IMR-90 (cell line): ENCODE data around the gene ERAS. TPM values are rescaled to one million over a fixed set of nuclear protein-coding genes. Genes with fewer than 3 reads are reported as not detected.

Experiments used
- ATAC-seq: fragments of 200-7000 bp; cut with Tn5 transposase; 2 replicates; pipeline ENCODE4 v1.9.1; 2020; ENCODE audit warnings: low read depth, mild to moderate bottlenecking, moderate library complexity
- BruUV-seq: library from RNA; stranded (reverse); fragments of 400-500 nt; replicated peaks from 2 replicates; lab custom pipeline; 2021; lab: Mats Ljungman, UMichigan
- CTCF ChIA-PET: fragments of 300-600 bp; formaldehyde crosslinking; extraction: SDS; loops from one replicate; lab custom pipeline; 2021; ENCODE audit warnings: antibody characterized with exemption; lab: Yijun Ruan, JAX
- POLR2A ChIA-PET: fragments of 300-600 bp; sonication (Branson Sonifier 250); formaldehyde crosslinking; loops from one replicate; lab custom pipeline; 2022; ENCODE audit warnings: antibody characterized with exemption; ENCODE audit not compliant: unreplicated experiment; lab: Charles Lee
- DNase-seq: peaks from one replicate; pipeline ENCODE4 v3.0.0; 2013
- H2AFZ ChIP-seq: replicated peaks from 2 replicates; pipeline ENCODE3; 2013; ENCODE audit warnings: low read length, mild to moderate bottlenecking; ENCODE audit not compliant: poor library complexity
- H2AK5ac ChIP-seq: 2 replicates; pipeline ENCODE4 v1.6.1; 2013; ENCODE audit warnings: low read depth, low read length, inconsistent platforms
- H2AK9ac ChIP-seq: replicated peaks from 2 replicates; pipeline ENCODE3; 2013; ENCODE audit warnings: mild to moderate bottlenecking, low read depth, low read length, moderate library complexity; ENCODE audit not compliant: poor library complexity
- H2BK120ac ChIP-seq: 2 replicates; pipeline ENCODE4 v1.6.1; 2013; ENCODE audit warnings: low read depth, low read length, inconsistent platforms
- H2BK15ac ChIP-seq: 3 replicates; pipeline ENCODE4 v1.6.1; 2013; ENCODE audit warnings: low read depth, low read length, inconsistent platforms
- H2BK20ac ChIP-seq: 2 replicates; pipeline ENCODE4 v1.6.1; 2013; ENCODE audit warnings: low read depth, mild to moderate bottlenecking, inconsistent platforms, low read length, moderate library complexity
- H2BK5ac ChIP-seq: 2 replicates; pipeline ENCODE4 v1.6.1; 2013; ENCODE audit warnings: mild to moderate bottlenecking, low read depth, low read length, inconsistent platforms; ENCODE audit not compliant: poor library complexity, severe bottlenecking
- H3K14ac ChIP-seq: replicated peaks from 2 replicates; pipeline ENCODE4 v1.6.1; 2013; ENCODE audit warnings: low read depth, low read length, inconsistent platforms
- H3K18ac ChIP-seq: 2 replicates; pipeline ENCODE4 v1.6.1; 2013; ENCODE audit warnings: low read depth, low read length, control low read depth
- H3K23ac ChIP-seq: 2 replicates; pipeline ENCODE4 v1.6.1; 2013; ENCODE audit warnings: low read depth, low read length, inconsistent platforms
- H3K27ac ChIP-seq: 2 replicates; pipeline ENCODE4 v1.5.1; 2013; ENCODE audit warnings: mild to moderate bottlenecking, control low read depth, low read length; ENCODE audit not compliant: insufficient read depth
- H3K27me3 ChIP-seq: 2 replicates; pipeline ENCODE4 v1.6.1; 2013; ENCODE audit warnings: low read length; ENCODE audit not compliant: control insufficient read depth, insufficient read depth
- H3K36me3 ChIP-seq: 2 replicates; pipeline ENCODE4 v1.6.1; 2013; ENCODE audit warnings: low read length, mixed read lengths; ENCODE audit not compliant: control insufficient read depth, insufficient read depth
- H3K4ac ChIP-seq: 2 replicates; pipeline ENCODE4 v1.6.1; 2013; ENCODE audit warnings: low read depth, low read length, inconsistent platforms
- H3K4me1 ChIP-seq: 2 replicates; pipeline ENCODE4 v1.6.1; 2013; ENCODE audit warnings: low read length, mixed read lengths; ENCODE audit not compliant: control insufficient read depth, insufficient read depth
- H3K4me2 ChIP-seq: 2 replicates; pipeline ENCODE4 v1.6.1; 2013; ENCODE audit warnings: low read depth, mild to moderate bottlenecking, control low read depth, low read length, moderate library complexity
- H3K4me3 ChIP-seq: 2 replicates; pipeline ENCODE4 v1.5.1; 2013; ENCODE audit warnings: low read depth, mild to moderate bottlenecking, control low read depth, low read length, moderate library complexity; ENCODE audit not compliant: insufficient read depth
- H3K56ac ChIP-seq: 2 replicates; pipeline ENCODE4 v1.6.1; 2013; ENCODE audit warnings: low read length, inconsistent platforms; ENCODE audit not compliant: insufficient read depth; ENCODE audit errors: extremely low read depth
- H3K79me1 ChIP-seq, 2 experiments: 2 replicates each; pipeline ENCODE4 v1.6.1; 2013; ENCODE audit warnings: low read length in 2 of 2, inconsistent platforms in 1 of 2, low read depth in 1 of 2
- H3K9ac ChIP-seq: 2 replicates; pipeline ENCODE4 v1.6.1; 2013; ENCODE audit warnings: low read depth, low read length, control low read depth
- H3K9me1 ChIP-seq: 2 replicates; pipeline ENCODE4 v1.6.1; 2013; ENCODE audit warnings: low read length, inconsistent platforms; ENCODE audit not compliant: insufficient read depth
- H3K9me3 ChIP-seq: 2 replicates; pipeline ENCODE4 v1.6.1; 2013; ENCODE audit warnings: low read length; ENCODE audit not compliant: control insufficient read depth, insufficient read depth
- H4K20me1 ChIP-seq: 2 replicates; pipeline ENCODE4 v1.6.1; 2013; ENCODE audit warnings: low read length, inconsistent platforms; ENCODE audit not compliant: insufficient read depth
- H4K5ac ChIP-seq: 2 replicates; pipeline ENCODE4 v1.6.1; 2013; ENCODE audit warnings: mild to moderate bottlenecking, low read depth, low read length, control low read depth
- H4K8ac ChIP-seq, 2 experiments: 2 replicates each; pipeline ENCODE4 v1.6.1; 2013; ENCODE audit warnings: low read depth in 2 of 2, low read length in 2 of 2, control low read depth in 1 of 2, inconsistent platforms in 1 of 2
- H4K91ac ChIP-seq: 2 replicates; pipeline ENCODE4 v1.6.1; 2013; ENCODE audit warnings: low read depth, low read length, inconsistent platforms; ENCODE audit not compliant: insufficient read depth
- BHLHE40 ChIP-seq: fragments of 150-350 bp; IDR thresholded peaks from 2 replicates; pipeline ENCODE4 v1.6.1; 2016; ENCODE audit warnings: mild to moderate bottlenecking, low read depth, low read length
- CEBPB ChIP-seq: IDR thresholded peaks from 2 replicates; pipeline ENCODE4 v1.6.1; 2012; ENCODE audit warnings: low read depth, low read length, improper control_type of control experiment
- CHD1 ChIP-seq: IDR thresholded peaks from 2 replicates; pipeline ENCODE4 v1.6.1; 2012; ENCODE audit warnings: low read depth, low read length, improper control_type of control experiment
- CTCF ChIP-seq: conservative IDR thresholded peaks from 2 replicates; pipeline ENCODE4 v1.5.1; 2012; ENCODE audit warnings: mild to moderate bottlenecking, low read depth, low read length, improper control_type of control experiment
- FOS ChIP-seq: fragments of 150-350 bp; IDR thresholded peaks from 2 replicates; pipeline ENCODE4 v1.6.1; 2016; ENCODE audit warnings: low read depth, low read length
- MAFK ChIP-seq: IDR thresholded peaks from 2 replicates; pipeline ENCODE4 v1.6.1; 2012; ENCODE audit warnings: low read depth, low read length, improper control_type of control experiment
- MAZ ChIP-seq: IDR thresholded peaks from 2 replicates; pipeline ENCODE4 v1.6.1; 2012; ENCODE audit warnings: low read depth, mild to moderate bottlenecking, low read length, improper control_type of control experiment, moderate library complexity, borderline replicate concordance
- MXI1 ChIP-seq: IDR thresholded peaks from 2 replicates; pipeline ENCODE4 v1.6.1; 2012; ENCODE audit warnings: low read depth, mild to moderate bottlenecking, low read length, moderate library complexity, borderline replicate concordance
- POLR2A ChIP-seq: IDR thresholded peaks from 2 replicates; pipeline ENCODE4 v1.6.1; 2012; ENCODE audit warnings: mild to moderate bottlenecking, low read depth, low read length
- RAD21 ChIP-seq: IDR thresholded peaks from 2 replicates; pipeline ENCODE4 v1.6.1; 2012; ENCODE audit warnings: low read length, improper control_type of control experiment
- RCOR1 ChIP-seq: IDR thresholded peaks from 2 replicates; pipeline ENCODE4 v1.6.1; 2012; ENCODE audit warnings: mild to moderate bottlenecking, low read length, improper control_type of control experiment; ENCODE audit not compliant: insufficient replicate concordance
- RFX5 ChIP-seq: IDR thresholded peaks from 2 replicates; pipeline ENCODE4 v1.8.0; 2012; ENCODE audit warnings: low read depth, mild to moderate bottlenecking, low read length, moderate library complexity
- WGBS, 2 experiments: methylation state at CpG; one replicate each; pipeline versions ENCODE4 v1.1.5 to v1.1.7; 2013; ENCODE audit warnings: missing lambda C conversion rate in 2 of 2; ENCODE audit not compliant: insufficient read length in 1 of 2; ENCODE audit errors: extremely low coverage in 2 of 2; 5-methylcytosine and 5-hydroxymethylcytosine counted together
- dilution Hi-C: fragments of 300-500 bp; cut with HindIII; formaldehyde crosslinking; loops from one replicate; pipeline ENCODE4 v1.14.3; 2018; ENCODE audit warnings: low sequenced_read_pairs; ENCODE audit not compliant: unreplicated experiment
- in situ Hi-C: fragments of 300-500 bp; cut with MboI; formaldehyde crosslinking; loops from 3 replicates; pipeline ENCODE4 v1.14.3; 2019; ENCODE audit warnings: low sequenced_read_pairs, inconsistent platforms, mixed read lengths
- intact Hi-C: fragments of 100-400 bp; cut with micrococcal nuclease; formaldehyde crosslinking; loops from 2 replicates; pipeline ENCODE4 v1.10.0; 2022
- polyA plus RNA-seq, 3 experiments: library from polyadenylated mRNA; depleted of rRNA; stranded (reverse); fragments of >200 nt; gene quantifications; 2 replicates each; pipeline ENCODE4 v1.2.3, GENCODE V29; 2012; ENCODE audit warnings: low replicate concordance in 1 of 3
- total RNA-seq: library from RNA; depleted of rRNA; stranded (reverse); fragments of >200 nt; gene quantifications from 2 replicates; pipeline ENCODE4 v1.2.3, GENCODE V29; 2012
- TF ChIP-seq, protein P1 (sequence below): fragments of 150-350 bp; IDR thresholded peaks from 2 replicates; pipeline ENCODE4 v1.6.1; 2017; ENCODE audit warnings: mild to moderate bottlenecking, antibody characterized with exemption, low read length, low read depth

Gene ERAS
- total and polyA plus RNA-seq, 2 of the 4 experiments (the other 2 are of a cell fraction): not detected

DNA sequence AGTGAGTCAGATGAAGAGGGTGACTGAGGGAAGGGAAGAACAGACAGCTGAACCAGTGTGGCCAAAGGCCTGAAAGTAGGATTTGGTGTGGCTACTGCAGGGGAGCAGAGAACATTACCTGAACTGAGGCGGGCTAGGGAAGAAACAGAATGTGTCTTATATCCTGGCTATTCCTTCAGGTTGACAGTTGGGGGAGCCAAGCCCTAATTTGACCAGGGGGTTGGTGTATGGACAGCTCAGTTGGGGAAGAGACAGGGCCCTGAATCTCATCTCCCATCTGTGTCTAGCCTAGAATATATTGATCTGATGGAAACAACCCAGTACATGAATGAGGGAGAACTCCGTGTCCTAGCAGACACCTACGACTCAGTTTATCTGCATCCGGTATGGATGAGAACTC lies 20.2 kb upstream of the ERAS start:
- no peak overlapping the region for H4K8ac ChIP-seq
- H3K79me1 ChIP-seq: peaks cover 0 to 8% of the 10 kb centered on the region in 2 experiments; a peak in 1 of 4 replicates
- no peak overlapping the region for H2AK5ac ChIP-seq
- no peak overlapping the region for H3K9ac ChIP-seq
- no peaks in the 10 kb centered on the region for H3K4me1 ChIP-seq
- H3K27ac ChIP-seq: no peak overlapping the region
- dilution Hi-C loops (no loop called here), intact Hi-C loops (loop anchor here (10.0 kb wide), 1 partner anchor 911 kb away; no protein-coding TSS in a partner anchor), in situ Hi-C loops (no loop called here)
- peaks cover 2% of the 10 kb centered on the region; the same call in 1 of the 2 replicates for H3K36me3 ChIP-seq
- H2BK20ac ChIP-seq: no peak overlapping the region
- H3K18ac ChIP-seq: no peak overlapping the region
- H2BK15ac ChIP-seq: no peak overlapping the region
- H3K9me1 ChIP-seq: peaks cover 5% of the 10 kb centered on the region; the same call in 1 of the 2 replicates
- no peaks in the 10 kb centered on the region for H4K20me1 ChIP-seq
- H3K14ac ChIP-seq: no peak overlapping the region
- no peak overlapping the region for H3K4ac ChIP-seq
- no peak overlapping the region for H3K56ac ChIP-seq
- TF ChIP-seq MAZ (no peak), FOS (no peak), BHLHE40 (no peak), CEBPB (no peak), CTCF (no peak), RAD21 (no peak), POLR2A (no peak), CHD1 (no peak), RCOR1 (no peak), MXI1 (no peak), MAFK (no peak), RFX5 (no peak)
- TF ChIP-seq, protein P1, sequence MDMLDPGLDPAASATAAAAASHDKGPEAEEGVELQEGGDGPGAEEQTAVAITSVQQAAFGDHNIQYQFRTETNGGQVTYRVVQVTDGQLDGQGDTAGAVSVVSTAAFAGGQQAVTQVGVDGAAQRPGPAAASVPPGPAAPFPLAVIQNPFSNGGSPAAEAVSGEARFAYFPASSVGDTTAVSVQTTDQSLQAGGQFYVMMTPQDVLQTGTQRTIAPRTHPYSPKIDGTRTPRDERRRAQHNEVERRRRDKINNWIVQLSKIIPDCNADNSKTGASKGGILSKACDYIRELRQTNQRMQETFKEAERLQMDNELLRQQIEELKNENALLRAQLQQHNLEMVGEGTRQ: no peak
- H3K23ac ChIP-seq: no peak overlapping the region
- H2BK5ac ChIP-seq: no peak overlapping the region
- no peak overlapping the region for H4K91ac ChIP-seq
- ChIA-PET CTCF (no interaction called here), POLR2A (no interaction called here)
- no peaks in the 10 kb centered on the region for H3K27me3 ChIP-seq
- DNase-seq (no peak), ATAC-seq (no peak)
- H4K5ac ChIP-seq: no peak overlapping the region
- no TSS peak for BruUV-seq
- H3K4me2 ChIP-seq: no peak overlapping the region
- no peak overlapping the region for H2AFZ ChIP-seq
- H3K9me3 ChIP-seq: no peaks in the 10 kb centered on the region
- WGBS, 2 experiments: no CpG with 5 or more reads among the region's 4 CpGs
- no peak overlapping the region for H3K4me3 ChIP-seq
- H2BK120ac ChIP-seq: no peak overlapping the region
- no peak overlapping the region for H2AK9ac ChIP-seq
